ENCODE measurements around the gene SPACA4.

SPACA4 gene

GRCh38 chr19:48618916-48619691 lies 12.6 kb downstream of the SPACA4 start, which contains the start of the genes RPL18 and SPHK2:
Gene RPL18, minus strand, starts transcription at chr19:48619178. Its CDS starts 35 bp downstream, at chr19:48619143.
Gene SPHK2, plus strand, starts transcription at chr19:48619506. Its CDS starts 1,009 bp downstream, at chr19:48620515.
- peak; percentile 99 for DNase-seq (ENCODE audit: low read depth)
- H3K4me3 ChIP-seq (ENCODE audit: low read depth, low read length) = peak within 1 kb of the TSS; percentile 93
- no peak for TF ChIP-seq CTCF (IDR thresholded peaks at IDR 0.05; ENCODE audit: low read depth, low read length, missing control alignments)

- DNase-seq (ENCODE audit: low read depth) = no peak
- TF ChIP-seq CTCF (IDR thresholded peaks at IDR 0.05; ENCODE audit: low read depth, low read length, missing control alignments) = no peak
- H3K4me3 ChIP-seq (ENCODE audit: low read depth, low read length) = peak overlapping the region; percentile 93
These were observed 13.4 kb downstream of the SPACA4 start for GRCh38 chr19:48619692-48620585.

- peak overlapping the region; percentile 51 for H3K4me3 ChIP-seq (ENCODE audit: low read depth, low read length)
- TF ChIP-seq CTCF (IDR thresholded peaks at IDR 0.05; ENCODE audit: low read depth, low read length, missing control alignments) = no peak
- no peak for DNase-seq (ENCODE audit: low read depth)
These were observed 17.1 kb downstream of the SPACA4 start for GRCh38 chr19:48623556-48624066.

- TF ChIP-seq CTCF (IDR thresholded peaks at IDR 0.05; ENCODE audit: low read depth, low read length, missing control alignments) = no peak
- H3K4me3 ChIP-seq (ENCODE audit: low read depth, low read length) = peak overlapping the region; percentile 51
- DNase-seq (ENCODE audit: low read depth) = peak; percentile 86
These were observed 17.6 kb downstream of the SPACA4 start for GRCh38 chr19:48624067-48624594.

GRCh38 chr19:48624791-48625723 lies 18.5 kb downstream of the SPACA4 start:
- H3K4me3 ChIP-seq (ENCODE audit: low read depth, low read length) = peak overlapping the region; percentile 51; the same call in 1 of the 2 replicates
- TF ChIP-seq CTCF (IDR thresholded peaks at IDR 0.05; ENCODE audit: low read depth, low read length, missing control alignments) = no peak
- DNase-seq (ENCODE audit: low read depth) = no peak

- no peak for DNase-seq (ENCODE audit: low read depth)
- H3K4me3 ChIP-seq (ENCODE audit: low read depth, low read length) = no peak overlapping the region
- TF ChIP-seq CTCF (IDR thresholded peaks at IDR 0.05; ENCODE audit: low read depth, low read length, missing control alignments) = no peak
These were observed 19.4 kb downstream of the SPACA4 start for GRCh38 chr19:48625891-48626327.
